GM12865 (cell line): ENCODE results near the gene SP6.
A peak's percentile ranks its signal among the peaks of the same experiment; 100 is the strongest.

Source experiments
- DNase-seq: peaks from one replicate; pipeline ENCODE4 v3.0.0; 2010; ENCODE audit warnings: low read depth
- H3K4me3 ChIP-seq: 2 replicates; pipeline ENCODE4 v1.5.1; 2011; ENCODE audit warnings: mild to moderate bottlenecking, low read depth, low read length, control low read depth
- CTCF ChIP-seq: IDR thresholded peaks from 2 replicates; pipeline ENCODE4 v1.5.1; 2011; ENCODE audit warnings: low read length, control low read depth, low read depth, inconsistent platforms; ENCODE audit not compliant: insufficient read depth; ENCODE audit errors: missing control alignments

SP6 gene

GRCh38 chr17:47806026-47806912 lies 44.7 kb downstream of the SP6 start:
- no peak for TF ChIP-seq CTCF
- no peak for DNase-seq
- H3K4me3 ChIP-seq = no peak overlapping the region

- no peak for DNase-seq
- H3K4me3 ChIP-seq = no peak overlapping the region
- no peak for TF ChIP-seq CTCF
These were observed 46.5 kb downstream of the SP6 start for GRCh38 chr17:47804461-47804860.

GRCh38 chr17:47803751-47804150 lies 47.2 kb downstream of the SP6 start:
- TF ChIP-seq CTCF = no peak
- H3K4me3 ChIP-seq = no peak overlapping the region
- DNase-seq = no peak

GRCh38 chr17:47803201-47803600 lies 47.8 kb downstream of the SP6 start:
- no peak for TF ChIP-seq CTCF
- DNase-seq = no peak
- no peak overlapping the region for H3K4me3 ChIP-seq

GRCh38 chr17:47802341-47803022 lies 48.5 kb downstream of the SP6 start:
- DNase-seq = peak; percentile 72
- peak; percentile 79 for TF ChIP-seq CTCF
- no peak overlapping the region for H3K4me3 ChIP-seq

- DNase-seq = no peak
- H3K4me3 ChIP-seq = no peak overlapping the region
- TF ChIP-seq CTCF = no peak
These were observed 49.1 kb downstream of the SP6 start for GRCh38 chr17:47801906-47802305.
